Measurements from ENCODE around the gene TDRD9.
"Not testable (repeated sequence)": the region's sequence is repeated elsewhere in the genome, so short reads cannot be mapped to it uniquely, and the experiment has no call there.

Gene TDRD9

DNA sequence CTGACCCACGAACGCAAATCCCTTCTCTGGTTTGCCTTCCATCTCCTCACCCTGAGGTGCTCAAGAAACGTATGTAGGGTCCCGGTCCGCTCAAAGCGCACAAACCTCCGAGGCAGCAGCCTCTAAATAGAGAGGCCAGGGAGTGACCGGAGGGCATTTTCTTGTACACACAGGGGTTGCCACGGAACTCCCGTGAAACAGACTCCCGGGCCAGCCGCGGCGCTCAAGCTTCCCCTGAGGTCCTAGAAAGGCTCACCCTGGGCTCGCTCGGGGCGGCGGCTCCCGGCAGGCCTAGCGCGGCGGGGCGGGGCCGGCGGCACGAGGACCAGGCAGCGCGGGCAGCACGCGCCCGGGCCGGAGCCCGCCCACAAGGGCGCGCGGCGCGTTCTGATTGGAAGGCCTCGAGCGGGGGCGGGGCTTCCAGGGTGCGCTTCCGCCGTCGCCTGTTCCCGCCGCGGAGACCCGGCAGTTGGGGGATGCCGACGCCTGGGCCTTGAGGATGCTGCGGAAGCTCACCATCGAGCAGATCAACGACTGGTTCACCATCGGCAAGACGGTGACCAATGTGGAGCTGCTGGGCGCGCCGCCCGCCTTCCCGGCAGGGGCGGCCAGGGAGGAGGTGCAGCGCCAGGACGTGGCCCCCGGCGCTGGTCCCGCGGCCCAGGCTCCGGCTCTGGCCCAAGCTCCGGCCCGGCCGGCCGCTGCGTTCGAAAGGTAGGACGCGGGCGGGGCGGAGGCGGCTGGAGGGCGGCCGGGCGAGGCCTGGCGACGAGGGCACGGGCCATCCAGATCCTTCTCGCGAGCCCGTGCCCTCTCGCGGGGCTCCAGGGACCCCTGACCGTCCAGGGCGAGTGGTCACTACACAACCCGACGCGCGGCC lies at the start of gene TDRD9:
TSS of gene TDRD9 (plus strand) at position 446 of the 880 bp plus-strand sequence. CDS start at position 500, 54 bp downstream.
- DNase-seq (ENCODE audit: low read depth in 2 of 2) = no peak

DNA sequence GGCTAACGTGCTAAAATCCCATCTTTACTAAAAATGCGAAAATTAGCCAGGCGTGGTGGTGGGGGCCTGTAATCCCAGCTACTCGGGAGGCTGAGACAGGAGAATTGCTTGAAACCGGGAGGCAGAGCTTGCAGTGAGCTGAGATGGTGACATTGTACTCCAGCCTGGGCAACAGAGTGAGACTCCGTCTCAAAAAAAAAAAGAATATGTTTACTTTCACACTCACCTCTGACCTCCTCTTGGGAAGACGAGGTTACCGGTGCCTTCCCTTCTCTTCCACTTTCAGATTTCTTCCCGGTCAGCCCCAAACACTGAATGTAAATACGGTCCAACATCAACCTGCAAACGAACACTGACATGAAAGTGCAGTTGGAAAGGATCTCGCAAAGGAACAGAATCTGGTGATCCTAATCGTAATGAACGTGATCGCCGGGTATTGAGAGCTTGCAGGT lies 49.1 kb upstream of the TDRD9 start:
- no peak for DNase-seq (ENCODE audit: low read depth in 2 of 2)

GRCh38 chr14:103879570-103880347 lies 48.5 kb upstream of the TDRD9 start:
- no peak for DNase-seq (ENCODE audit: low read depth in 2 of 2)

DNA sequence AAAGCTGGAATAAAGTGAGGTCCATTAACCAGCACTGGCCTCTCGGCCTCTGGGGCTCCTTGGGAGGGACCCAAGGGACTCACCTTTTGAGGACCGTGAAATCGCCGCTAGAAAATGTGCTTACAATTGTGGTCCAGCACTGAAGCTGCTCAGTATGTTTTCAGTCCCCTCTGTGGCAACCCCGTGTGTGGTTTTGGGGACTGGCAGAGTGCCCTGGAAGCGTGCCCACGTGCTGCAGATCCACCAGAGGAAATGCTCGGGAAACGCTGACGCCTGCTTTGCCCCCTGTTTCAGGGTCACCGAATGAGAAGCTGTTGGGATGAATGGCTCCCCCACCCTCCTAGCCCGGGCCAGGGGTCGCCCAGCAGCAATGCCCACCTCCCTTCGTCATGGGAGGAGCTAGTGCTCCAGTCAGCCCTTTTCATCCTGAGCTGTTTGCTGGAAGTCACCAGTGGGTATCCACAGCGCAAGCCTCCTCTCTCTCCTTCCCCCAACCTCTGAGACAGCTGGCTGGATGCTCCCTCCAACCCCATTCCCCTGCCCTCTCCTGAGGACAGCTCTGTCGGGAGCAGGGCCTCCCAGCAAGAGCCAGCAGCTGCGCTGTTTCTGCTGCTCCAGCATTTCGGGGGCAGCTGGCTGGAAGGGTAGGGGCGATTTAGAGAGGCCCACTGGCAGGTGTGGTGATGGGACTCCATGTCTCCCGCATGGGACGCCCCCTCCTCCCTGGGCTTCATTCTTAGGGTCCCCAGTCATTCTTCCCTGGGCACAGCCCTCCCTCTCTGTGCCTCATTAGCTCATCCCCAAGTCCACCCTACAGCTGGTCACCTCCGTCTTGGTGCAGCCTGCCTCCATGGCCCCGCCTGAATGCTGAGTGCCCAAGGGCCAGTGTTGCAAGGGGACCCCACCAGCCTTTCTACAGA lies 47.6 kb upstream of the TDRD9 start:
- no peak for DNase-seq (ENCODE audit: low read depth in 2 of 2)

GRCh38 chr14:103881268-103882201 lies 46.7 kb upstream of the TDRD9 start:
- no peak for DNase-seq (ENCODE audit: low read depth in 2 of 2)

DNA sequence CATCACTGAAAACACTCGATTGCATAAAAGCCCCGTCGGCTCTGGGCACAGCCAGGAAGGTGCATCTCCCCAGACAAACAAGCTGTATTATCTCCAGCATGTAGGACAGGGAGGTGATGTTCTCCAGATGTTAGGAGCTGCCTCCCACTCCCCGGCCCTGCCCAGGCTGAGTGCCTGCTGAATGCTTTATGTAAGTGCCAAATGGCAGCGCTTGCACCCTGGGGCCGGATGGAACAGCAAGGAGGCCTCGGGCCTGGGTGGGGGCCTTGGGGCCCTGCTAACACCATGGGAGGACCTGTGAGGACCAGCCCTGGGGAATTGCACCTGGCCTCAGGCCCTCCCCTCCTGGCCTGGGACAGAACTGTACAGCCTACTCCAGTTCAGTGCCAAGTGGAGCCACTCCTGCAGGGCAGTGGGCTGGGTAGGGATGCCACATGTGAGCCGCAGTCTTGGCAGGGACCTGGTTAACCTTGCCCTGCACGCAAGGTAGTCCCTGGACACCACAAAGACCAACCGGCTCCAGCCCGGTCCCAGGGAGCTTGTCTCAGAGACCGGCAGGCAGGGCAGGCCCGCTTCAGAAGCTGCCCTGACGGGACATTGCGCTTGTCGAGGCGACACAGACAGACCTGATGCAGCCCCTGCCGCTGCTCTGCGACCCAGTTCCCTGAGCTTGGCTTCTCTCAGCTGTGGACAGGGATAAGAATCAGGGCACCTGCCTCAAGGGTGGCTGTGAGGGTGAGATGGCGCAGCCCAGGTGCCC lies 45.6 kb upstream of the TDRD9 start:
- DNase-seq (ENCODE audit: low read depth in 2 of 2) = no peak

DNA sequence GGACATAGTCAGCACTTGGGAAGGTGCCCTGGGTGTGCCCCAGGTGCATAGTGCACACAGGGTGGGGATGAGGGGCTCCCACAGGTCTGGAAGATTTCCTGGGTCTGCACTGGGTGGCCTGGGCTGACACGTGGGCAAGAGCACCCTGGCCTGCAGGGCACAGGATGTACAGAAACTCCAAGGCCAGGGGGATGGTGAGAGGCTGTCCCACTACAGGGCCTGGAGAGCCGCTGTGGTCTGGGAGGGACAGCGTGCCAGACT lies 45.1 kb upstream of the TDRD9 start:
- no peak for DNase-seq (ENCODE audit: low read depth in 2 of 2)

GRCh38 chr14:103884854-103885253 lies 43.4 kb upstream of the TDRD9 start:
- DNase-seq (ENCODE audit: low read depth in 2 of 2) = no peak

DNA sequence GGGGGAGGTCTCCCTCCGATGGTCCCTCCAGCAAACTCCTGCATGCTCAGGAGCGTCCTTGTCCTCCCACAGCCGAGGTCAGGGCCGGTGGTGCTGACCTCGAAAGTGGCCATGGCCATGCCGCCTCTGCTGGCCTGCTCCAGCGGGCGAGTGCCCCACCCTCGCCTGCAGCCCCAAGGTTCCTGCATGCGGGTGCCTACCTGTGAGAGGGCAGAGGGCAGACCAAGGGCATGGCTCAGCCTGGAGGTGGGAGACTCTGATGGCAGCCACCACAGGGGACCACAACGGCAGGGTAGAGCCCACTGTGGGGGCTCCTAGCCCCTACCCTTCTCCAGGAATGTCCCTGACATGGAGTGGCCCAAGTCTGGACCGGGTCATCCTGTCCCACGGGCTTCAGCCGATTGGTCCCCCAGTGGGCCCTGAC lies 42.7 kb upstream of the TDRD9 start:
- DNase-seq (ENCODE audit: low read depth in 2 of 2) = no peak

DNA sequence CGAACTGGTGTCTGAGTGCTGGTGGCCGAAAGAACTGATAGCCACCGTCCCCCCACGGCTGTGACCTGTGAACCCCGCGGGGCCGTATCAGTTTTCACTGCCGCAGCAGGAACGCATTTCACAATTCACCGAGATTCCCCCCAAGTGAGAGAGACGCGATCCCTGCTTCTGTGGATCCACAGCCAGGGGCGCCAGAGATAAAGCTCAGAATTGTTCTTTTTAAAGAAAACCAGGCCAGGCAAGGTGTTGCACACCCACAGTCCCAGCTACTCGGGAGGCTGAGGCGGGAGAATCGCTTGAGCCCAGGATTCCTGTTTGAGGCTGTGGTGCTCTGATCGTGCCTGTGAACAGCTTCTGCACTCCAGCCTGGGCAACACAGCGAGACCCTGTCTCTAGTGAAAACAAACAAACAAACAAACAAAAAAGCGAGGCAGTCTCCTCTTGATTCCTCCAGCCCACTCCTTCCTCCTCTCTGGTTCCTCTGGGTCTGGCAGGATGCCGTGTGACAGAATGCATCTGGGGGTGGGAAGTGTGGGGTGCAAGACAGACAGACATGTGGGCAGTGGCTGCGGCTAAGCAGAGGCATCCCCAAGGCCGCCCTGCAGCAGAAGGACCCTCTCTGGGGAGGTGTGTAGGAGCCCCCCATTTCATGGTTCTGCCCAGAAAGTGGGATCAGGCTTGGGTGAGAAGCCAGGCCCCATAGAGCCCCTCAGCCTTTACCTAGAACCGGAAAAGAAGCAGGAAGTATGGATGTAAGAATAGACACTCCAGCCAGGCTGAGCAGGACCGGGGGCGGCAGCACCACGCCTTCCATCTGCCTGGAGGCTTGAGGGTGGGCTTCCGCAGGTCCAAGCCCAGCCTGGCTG lies 41.7 kb upstream of the TDRD9 start:
- DNase-seq (ENCODE audit: low read depth in 2 of 2) = no peak

DNA sequence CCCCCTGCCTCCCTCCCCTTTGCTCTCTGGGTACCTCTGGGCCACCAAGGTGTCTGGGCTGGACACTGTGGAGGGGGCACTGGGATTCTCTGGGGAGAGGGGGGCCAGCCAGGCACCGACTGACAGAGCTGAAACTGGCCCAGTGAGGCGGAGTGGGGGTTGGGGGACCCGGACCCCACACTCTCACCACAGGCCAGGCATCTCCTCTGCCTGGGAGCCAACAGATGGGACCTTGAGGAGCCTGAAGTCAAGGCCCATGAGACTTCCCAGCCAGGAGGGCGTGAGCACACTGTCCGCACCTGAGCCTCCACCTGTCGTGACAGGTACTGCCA lies 41.1 kb upstream of the TDRD9 start:
- DNase-seq (ENCODE audit: low read depth in 2 of 2) = no peak

GRCh38 chr14:103887557-103888115 lies 40.6 kb upstream of the TDRD9 start:
- DNase-seq (ENCODE audit: low read depth in 2 of 2) = no peak

DNA sequence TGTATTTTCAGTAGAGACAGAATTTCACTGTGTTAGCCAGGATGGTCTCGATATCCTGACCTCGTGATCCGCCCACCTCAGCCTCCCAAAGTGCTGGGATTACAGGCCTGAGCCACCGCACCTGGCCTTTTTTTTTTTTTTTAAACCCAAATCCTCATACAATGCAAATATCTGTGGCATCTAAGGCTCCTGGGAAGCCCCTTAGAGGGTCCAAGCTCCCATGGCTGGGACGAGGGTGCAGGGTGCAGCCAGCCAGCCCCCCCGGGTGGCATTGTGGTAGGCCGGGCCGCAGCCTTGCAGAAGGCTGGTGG lies 39.3 kb upstream of the TDRD9 start:
- DNase-seq (ENCODE audit: low read depth in 2 of 2) = not testable (repeated sequence)

GRCh38 chr14:103889313-103890051 lies 38.8 kb upstream of the TDRD9 start:
- DNase-seq (ENCODE audit: low read depth in 2 of 2) = no peak

GRCh38 chr14:103890052-103890371 lies 38.2 kb upstream of the TDRD9 start:
- no peak for DNase-seq (ENCODE audit: low read depth in 2 of 2)

GRCh38 chr14:103890821-103891666 lies 37.2 kb upstream of the TDRD9 start:
- DNase-seq (ENCODE audit: low read depth in 2 of 2) = no peak

GRCh38 chr14:103891667-103892215 lies 36.5 kb upstream of the TDRD9 start:
- no peak for DNase-seq (ENCODE audit: low read depth in 2 of 2)
